Trophoblast cell (in vitro differentiated cells and primary cell): Measurements from ENCODE around the gene NMT1.

ENCODE experiments used
- DNase-seq, 2 donors: peaks; one replicate each; pipeline ENCODE4 v3.0.0-alpha.2; 2016
- H2AFZ ChIP-seq: 2 replicates; pipeline ENCODE4 v1.6.1; 2013; ENCODE audit warnings: low read length, moderate library complexity, mild to moderate bottlenecking; ENCODE audit not compliant: insufficient read depth, poor library complexity
- H2AK5ac ChIP-seq: 2 replicates; pipeline ENCODE4 v1.6.1; 2013; ENCODE audit warnings: mild to moderate bottlenecking, low read length
- H2BK120ac ChIP-seq: 2 replicates; pipeline ENCODE4 v1.6.1; 2013; ENCODE audit warnings: low read length, mild to moderate bottlenecking, moderate library complexity; ENCODE audit not compliant: insufficient read depth, poor library complexity
- H2BK12ac ChIP-seq: 2 replicates; pipeline ENCODE4 v1.6.1; 2013; ENCODE audit warnings: mild to moderate bottlenecking, low read length, moderate library complexity
- H2BK5ac ChIP-seq: 2 replicates; pipeline ENCODE4 v1.6.1; 2013; ENCODE audit warnings: low read length, low read depth, moderate library complexity, mild to moderate bottlenecking; ENCODE audit not compliant: poor library complexity
- H3K14ac ChIP-seq: 2 replicates; pipeline ENCODE4 v1.6.1; 2013; ENCODE audit warnings: mild to moderate bottlenecking, low read length
- H3K18ac ChIP-seq: 2 replicates; pipeline ENCODE4 v1.6.1; 2013; ENCODE audit warnings: mild to moderate bottlenecking, low read length
- H3K23ac ChIP-seq: 2 replicates; pipeline ENCODE4 v1.6.1; 2013; ENCODE audit warnings: low read length
- H3K27ac ChIP-seq: 2 replicates; pipeline ENCODE4 v1.5.1; 2013; ENCODE audit warnings: low read depth, mild to moderate bottlenecking, inconsistent platforms, low read length, moderate library complexity
- H3K27me3 ChIP-seq: 2 replicates; pipeline ENCODE4 v1.6.1; 2013; ENCODE audit warnings: inconsistent platforms, mild to moderate bottlenecking, low read length, moderate library complexity; ENCODE audit not compliant: insufficient read depth
- H3K36me3 ChIP-seq, 2 experiments: 1 replicate in 1 of 2; 2 replicates in 1 of 2; pipeline ENCODE4 v1.6.1; 2013; ENCODE audit warnings: low read length in 2 of 2, mild to moderate bottlenecking in 2 of 2, moderate library complexity in 1 of 2; ENCODE audit not compliant: insufficient read depth in 2 of 2, control insufficient read depth in 1 of 2
- H3K4ac ChIP-seq: 2 replicates; pipeline ENCODE4 v1.6.1; 2013; ENCODE audit warnings: low read depth, mild to moderate bottlenecking, low read length, moderate library complexity
- H3K4me1 ChIP-seq, 2 experiments: 1 replicate in 1 of 2; 2 replicates in 1 of 2; pipeline ENCODE4 v1.6.1; 2013; ENCODE audit warnings: low read length in 2 of 2, mild to moderate bottlenecking in 2 of 2, moderate library complexity in 1 of 2; ENCODE audit not compliant: insufficient read depth in 2 of 2, control insufficient read depth in 1 of 2
- H3K4me2 ChIP-seq: 2 replicates; pipeline ENCODE4 v1.6.1; 2013; ENCODE audit warnings: inconsistent platforms, mild to moderate bottlenecking, low read length, moderate library complexity
- H3K4me3 ChIP-seq: 2 replicates; pipeline ENCODE4 v1.5.1; 2013; ENCODE audit warnings: mild to moderate bottlenecking, low read depth, low read length, inconsistent platforms
- H3K79me1 ChIP-seq: one replicate; pipeline ENCODE4 v1.6.1; 2013; ENCODE audit warnings: low read length
- H3K79me2 ChIP-seq: 2 replicates; pipeline ENCODE4 v1.6.1; 2013; ENCODE audit warnings: low read length, mild to moderate bottlenecking; ENCODE audit not compliant: control insufficient read depth, insufficient read depth, poor library complexity
- H3K9ac ChIP-seq: 2 replicates; pipeline ENCODE4 v1.6.1; 2013; ENCODE audit warnings: mild to moderate bottlenecking, low read length
- H3K9me3 ChIP-seq: 2 replicates; pipeline ENCODE4 v1.6.1; 2013; ENCODE audit warnings: low read depth, mild to moderate bottlenecking, control low read depth, inconsistent platforms, low read length; ENCODE audit not compliant: insufficient read depth
- H4K12ac ChIP-seq: 2 replicates; pipeline ENCODE4 v1.6.1; 2013; ENCODE audit warnings: low read depth, mild to moderate bottlenecking, low read length, moderate library complexity
- H4K8ac ChIP-seq: 2 replicates; pipeline ENCODE4 v1.6.1; 2013; ENCODE audit warnings: low read depth, mild to moderate bottlenecking, low read length, moderate library complexity
- H4K91ac ChIP-seq: one replicate; pipeline ENCODE4 v1.6.1; 2013; ENCODE audit warnings: low read depth, mild to moderate bottlenecking, low read length, moderate library complexity
- WGBS: extraction: QIAGEN DNeasy Blood & Tissue Kit; methylation state at CpG from one replicate; pipeline ENCODE4 v1.1.7; 2013; ENCODE audit warnings: missing lambda C conversion rate; ENCODE audit not compliant: insufficient read length, insufficient coverage; ENCODE audit errors: extremely low coverage; 5-methylcytosine and 5-hydroxymethylcytosine counted together

Gene NMT1

DNA sequence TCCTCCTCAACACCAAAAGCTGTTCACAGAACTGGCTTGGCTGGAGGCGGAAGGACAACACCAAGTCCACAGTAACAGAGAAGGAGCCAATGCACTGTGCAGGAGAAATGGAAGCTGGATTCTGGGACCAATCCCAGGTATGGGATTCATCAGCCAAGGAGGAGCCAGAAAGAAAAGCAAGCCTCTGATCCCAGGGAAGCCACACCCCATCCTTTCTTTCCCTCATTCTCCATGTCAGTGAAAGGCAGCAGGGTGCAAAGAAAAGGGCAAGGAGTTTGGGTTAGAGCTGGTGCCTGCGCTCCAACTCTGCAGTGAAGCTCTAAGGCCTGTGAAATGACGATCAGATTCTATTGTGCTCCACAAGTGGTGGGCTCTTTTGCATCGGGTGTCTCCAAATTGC lies 20.7 kb upstream of the NMT1 start:
- Histone ChIP-seq H3K9ac (no peak overlapping the region), H3K36me3 (peaks cover 10 to 13% of the 10 kb centered on the region in 2 experiments), H2AFZ (no peak overlapping the region), H2BK5ac (no peak overlapping the region), H3K9me3 (no peaks in the 10 kb centered on the region), H3K79me1 (no peaks in the 10 kb centered on the region), H3K27me3 (no peaks in the 10 kb centered on the region), H4K8ac (no peak overlapping the region), H3K79me2 (peaks cover 2% of the 10 kb centered on the region), H3K14ac (no peak overlapping the region), H4K12ac (no peak overlapping the region), H4K91ac (no peak overlapping the region), H2AK5ac (no peak overlapping the region), H3K4ac (peak overlapping the region; percentile 50), H3K4me2 (no peak overlapping the region), H3K27ac (no peak overlapping the region), H3K4me3 (no peak overlapping the region), H3K4me1 (peaks cover 5 to 9% of the 10 kb centered on the region in 2 experiments), H2BK12ac (no peak overlapping the region), H3K23ac (no peak overlapping the region), H2BK120ac (no peak overlapping the region), H3K18ac (no peak overlapping the region)
- whole genome bisulfite sequencing, result no CpG with 5 or more reads among the region's 4 CpGs
- DNase-seq, result no peak

DNA sequence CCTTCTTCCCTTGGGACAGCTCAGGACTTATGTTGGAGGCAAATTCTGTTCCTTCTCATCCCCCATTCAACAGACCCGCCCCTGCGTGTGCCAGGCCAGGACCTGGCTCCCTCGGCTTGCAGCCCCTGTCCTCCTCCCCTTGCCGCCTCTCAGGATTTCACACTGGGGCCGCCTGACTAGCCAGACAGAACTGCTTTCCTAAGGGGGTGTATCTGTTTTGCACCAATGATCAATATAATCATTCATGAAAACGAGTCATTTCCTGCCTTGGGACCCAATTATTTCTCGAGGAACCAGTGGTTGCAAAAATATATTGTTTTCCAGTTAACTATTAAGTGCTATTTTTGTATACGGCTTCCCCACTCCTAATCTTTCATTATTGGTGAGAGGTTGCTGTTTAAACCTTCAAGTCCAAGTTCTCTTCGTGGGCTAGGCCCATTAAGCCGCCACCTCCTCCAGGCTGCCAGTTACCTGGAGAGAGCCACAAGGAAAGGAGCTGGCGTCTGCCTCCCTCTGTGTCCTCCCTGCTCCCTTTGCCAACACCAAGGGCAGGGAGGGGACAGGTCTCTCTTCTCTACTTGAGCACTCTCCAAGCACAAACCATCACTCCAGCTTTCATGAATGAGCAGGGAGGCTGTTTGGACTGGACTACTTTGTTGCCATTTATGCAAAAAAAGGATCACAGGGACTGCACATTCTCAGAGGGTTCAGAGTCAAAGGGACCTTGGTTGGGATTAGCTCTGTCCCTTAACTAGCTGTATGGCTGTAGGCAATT lies 18.6 kb upstream of the NMT1 start:
- Histone ChIP-seq H2BK120ac (no peak overlapping the region), H3K79me1 (peaks cover 4% of the 10 kb centered on the region), H3K14ac (no peak overlapping the region), H3K4me3 (no peak overlapping the region), H3K9ac (no peak overlapping the region), H3K9me3 (no peaks in the 10 kb centered on the region), H3K4me2 (no peak overlapping the region), H4K12ac (no peak overlapping the region), H4K8ac (no peak overlapping the region), H3K36me3 (peaks cover 6 to 8% of the 10 kb centered on the region in 2 experiments), H2BK12ac (no peak overlapping the region), H2AFZ (no peak overlapping the region), H2AK5ac (no peak overlapping the region), H3K27ac (no peak overlapping the region), H3K4me1 (peaks cover 7 to 14% of the 10 kb centered on the region in 2 experiments), H4K91ac (no peak overlapping the region), H2BK5ac (no peak overlapping the region), H3K18ac (no peak overlapping the region), H3K4ac (no peak overlapping the region), H3K27me3 (no peaks in the 10 kb centered on the region), H3K23ac (no peak overlapping the region), H3K79me2 (peaks cover 5% of the 10 kb centered on the region)
- DNase-seq, result no peak
- no CpG with 5 or more reads among the region's 11 CpGs for WGBS

DNA sequence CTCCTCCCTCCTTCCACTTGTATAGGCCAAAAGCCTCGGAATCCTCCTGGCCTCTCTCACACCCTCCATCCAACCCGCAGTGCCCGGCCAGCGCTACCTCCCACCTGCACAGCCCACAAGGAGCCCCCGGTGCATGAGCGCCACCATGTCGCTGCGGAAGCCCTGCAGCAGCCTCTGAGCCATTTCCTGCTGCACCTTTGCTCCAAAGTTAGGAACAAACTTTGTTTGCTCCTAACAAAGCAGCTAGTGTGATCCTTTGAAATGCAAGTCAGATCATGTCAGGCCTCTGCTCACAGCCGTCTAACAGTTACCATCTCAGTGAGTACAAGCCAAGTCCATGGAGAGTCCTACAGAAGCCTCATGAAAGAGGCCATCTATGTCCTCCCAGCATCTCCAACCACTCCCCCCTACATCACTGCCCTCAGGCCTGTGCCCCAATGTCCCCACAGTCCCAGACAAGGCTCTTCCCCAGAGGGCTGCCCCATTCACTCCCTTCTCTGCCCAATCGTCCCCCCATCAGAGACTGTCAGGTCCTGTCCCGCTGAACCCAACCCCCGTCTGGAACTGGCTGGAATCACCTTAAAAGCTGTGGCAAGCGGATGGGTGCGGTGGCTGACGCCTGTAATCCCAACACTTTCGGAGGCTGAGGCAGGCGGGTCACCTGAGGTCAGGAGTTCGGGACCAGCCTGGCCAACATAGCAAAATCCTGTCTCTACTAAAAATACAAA lies 17.1 kb upstream of the NMT1 start:
- no peaks in the 10 kb centered on the region for H3K27me3 ChIP-seq
- no CpG with 5 or more reads among the region's 18 CpGs for WGBS
- H3K14ac ChIP-seq, result no peak overlapping the region
- H3K36me3 ChIP-seq, result peaks cover 3 to 5% of the 10 kb centered on the region in 2 experiments
- H2BK120ac ChIP-seq, result no peak overlapping the region
- no peak overlapping the region for H3K4me3 ChIP-seq
- no peak overlapping the region for H3K27ac ChIP-seq
- H3K4me1 ChIP-seq, result peaks cover 5 to 12% of the 10 kb centered on the region in 2 experiments
- no peak overlapping the region for H4K12ac ChIP-seq
- no peak overlapping the region for H3K18ac ChIP-seq
- no peak overlapping the region for H3K9ac ChIP-seq
- H2AK5ac ChIP-seq, result no peak overlapping the region
- DNase-seq, result no peak
- H2BK12ac ChIP-seq, result no peak overlapping the region
- H2BK5ac ChIP-seq, result no peak overlapping the region
- peak overlapping the region; percentile 8 for H4K91ac ChIP-seq
- no peak overlapping the region for H2AFZ ChIP-seq
- H3K79me2 ChIP-seq, result peaks cover 7% of the 10 kb centered on the region
- peaks cover 6% of the 10 kb centered on the region for H3K79me1 ChIP-seq
- no peak overlapping the region for H3K23ac ChIP-seq
- H3K4me2 ChIP-seq, result no peak overlapping the region
- H4K8ac ChIP-seq, result no peak overlapping the region
- no peaks in the 10 kb centered on the region for H3K9me3 ChIP-seq
- H3K4ac ChIP-seq, result peak overlapping the region; percentile 12

DNA sequence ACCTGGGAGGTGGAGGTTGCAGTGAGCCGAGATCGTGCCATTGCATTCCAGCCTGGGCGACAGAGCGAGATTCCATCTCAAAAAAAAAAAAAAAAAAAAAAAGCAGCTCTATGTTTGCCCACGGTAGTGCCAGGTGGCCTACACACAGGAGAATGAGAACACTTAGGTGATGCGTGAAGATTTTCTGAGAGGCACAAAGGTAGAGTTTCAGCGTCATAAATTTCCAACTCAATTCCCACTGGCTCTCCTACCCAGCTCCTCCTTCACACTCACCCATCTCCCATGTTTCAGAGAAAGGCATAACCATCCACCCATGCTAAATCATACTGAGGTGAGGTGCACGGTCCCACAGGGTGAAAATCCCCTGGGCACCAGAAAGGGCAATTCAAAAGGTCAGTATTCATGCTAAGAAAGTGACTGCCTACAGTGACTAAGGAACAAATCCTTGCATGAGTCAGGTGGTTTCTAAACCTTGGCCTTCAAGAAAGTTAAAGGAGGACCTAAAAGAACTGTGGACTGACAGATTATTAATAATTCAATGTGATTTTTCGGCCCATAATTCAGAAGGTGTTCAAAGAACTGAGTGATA lies 14.5 kb upstream of the NMT1 start:
- H3K36me3 ChIP-seq, result peaks cover 0 to 4% of the 10 kb centered on the region in 2 experiments
- H3K4me3 ChIP-seq, result no peak overlapping the region
- H3K27ac ChIP-seq, result peak overlapping the region; percentile 51
- H4K91ac ChIP-seq, result peak overlapping the region; percentile 47
- no peak overlapping the region for H3K4me2 ChIP-seq
- peak overlapping the region; percentile 85 for H2BK12ac ChIP-seq
- H3K27me3 ChIP-seq, result no peaks in the 10 kb centered on the region
- peaks cover 11% of the 10 kb centered on the region for H3K79me2 ChIP-seq
- H3K14ac ChIP-seq, result peak overlapping the region; percentile 46
- peak overlapping the region; percentile 78 for H2AK5ac ChIP-seq
- peak in 1 of 2 donors; percentile 9 for DNase-seq
- peak overlapping the region; percentile 84 for H2BK120ac ChIP-seq
- H3K23ac ChIP-seq, result no peak overlapping the region
- peak overlapping the region; percentile 90 for H3K18ac ChIP-seq
- H3K9me3 ChIP-seq, result no peaks in the 10 kb centered on the region
- H4K8ac ChIP-seq, result peak overlapping the region; percentile 81
- peaks cover 5 to 11% of the 10 kb centered on the region in 2 experiments for H3K4me1 ChIP-seq
- H3K79me1 ChIP-seq, result peaks cover 17% of the 10 kb centered on the region
- H3K9ac ChIP-seq, result no peak overlapping the region
- peak overlapping the region; percentile 52 for H2AFZ ChIP-seq
- H3K4ac ChIP-seq, result peak overlapping the region; percentile 73
- H4K12ac ChIP-seq, result peak overlapping the region; percentile 86
- peak overlapping the region; percentile 57 for H2BK5ac ChIP-seq
- no CpG with 5 or more reads among the region's 9 CpGs for WGBS
